Ovary (tissue), 9 donors: ENCODE results near the gene RASSF5. TPM values are rescaled to one million over a fixed set of nuclear protein-coding genes. Genes with fewer than 3 reads are reported as not detected.

ENCODE experiments used
- DNase-seq, 5 donors: peaks; one replicate each; pipeline ENCODE4 v3.0.0-alpha.2; 2019 to 2020
- H3K27ac ChIP-seq, 2 donors: fragments of 200-600 bp; one replicate each; pipeline versions ENCODE4 v1.5.1 to v1.8.0; 2019 to 2022
- H3K27me3 ChIP-seq: fragments of 200-600 bp; one replicate; pipeline ENCODE4 v1.8.0; 2022
- H3K36me3 ChIP-seq: fragments of 200-600 bp; sonication (generic); one replicate; pipeline ENCODE4 v1.5.1; 2019
- H3K4me1 ChIP-seq: one replicate; pipeline ENCODE4 v1.8.1; 2013; ENCODE audit warnings: mild to moderate bottlenecking, moderate library complexity; ENCODE audit not compliant: insufficient read depth
- H3K4me3 ChIP-seq: fragments of 200-600 bp; sonication (generic); one replicate; pipeline ENCODE4 v1.5.1; 2017
- H3K9me3 ChIP-seq, 2 donors: fragments of 200-600 bp in 1 of 2; sonication (generic) in 1 of 2; one replicate each; pipeline versions ENCODE4 v1.5.1 to v1.8.1; 2013 to 2019; ENCODE audit warnings: mild to moderate bottlenecking in 1 of 2, moderate library complexity in 1 of 2
- CTCF ChIP-seq, 3 donors: fragments of 450-650 bp in 2 of 3; fragments of 200-600 bp in 1 of 3; IDR thresholded peaks; one replicate each; pipeline versions ENCODE4 v1.5.1 to v1.8.0; 2016 to 2022; ENCODE audit warnings: antibody characterized with exemption in 3 of 3, mild to moderate bottlenecking in 1 of 3
- EP300 ChIP-seq: sonication (generic); formaldehyde crosslinking; IDR thresholded peaks from one replicate; pipeline ENCODE4 v1.6.1; 2017; ENCODE audit warnings: antibody characterized with exemption
- POLR2A ChIP-seq: fragments of 450-650 bp; IDR thresholded peaks from one replicate; pipeline ENCODE4 v1.6.1; 2017; ENCODE audit warnings: antibody characterized with exemption, mild to moderate bottlenecking, moderate library complexity
- WGBS, 3 donors: extraction: QIAGEN DNeasy Blood & Tissue Kit in 1 of 3; methylation state at CpG; one replicate each; pipeline versions ENCODE4 v1.1.5 to v1.1.7; 2013 to 2017; 5-methylcytosine and 5-hydroxymethylcytosine counted together
- intact Hi-C, 4 donors: fragments of 100-400 bp; cut with DNase I; formaldehyde crosslinking; loops; one replicate each; pipeline versions ENCODE4 v1.11.0 to v1.15.1; 2022 to 2023
- polyA plus RNA-seq, 2 donors: library from polyadenylated mRNA; stranded (reverse); fragments of 200-250 nt in 1 of 2; fragments of 350-450 nt in 1 of 2; fragmentation: Illumina TruSeq in 1 of 2; extraction: RNeasy Lipid Tissue Mini Kit (QIAGEN cat#74804) in 1 of 2; gene quantifications; one replicate each; pipeline ENCODE4 v1.2.3, GENCODE V29; 2013 to 2014
- total RNA-seq, 7 donors: library from RNA; depleted of rRNA in 2 of 7; stranded (reverse); fragments of >200 nt in 2 of 7; fragmentation: NEBNext Ultra II Directional in 3 of 7; extraction: Animal tissue kit (Norgen Biotek cat#: 25700) in 3 of 7; gene quantifications; one replicate each; pipeline versions ENCODE4 v1.1.0 to v1.2.4, GENCODE V29; 2016 to 2023
- donor health status: DM: no; HTN: no; CAD: no; lungs with moderate emphysema.
- donor health status: DM: no; HTN: no; CAD: no.
- donor health status: Bipolar disorder and iron deficiency.
- donor health status: DM: yes; HTN: yes; CAD: no.
- donor health status: DM: no; HTN: no; CAD: no.
- donor health status: DM: yes; HTN: yes; CAD: no.

RASSF5 gene
- total and polyA plus RNA-seq, 9 donors, result 1.8 to 11.8 (median 5.3) TPM

GRCh38 chr1:206575165-206575893 is 68.0 kb downstream of the RASSF5 start:
- no peak for DNase-seq
- Histone ChIP-seq H3K27ac (no peak overlapping the region), H3K4me1 (no peaks in the 10 kb centered on the region), H3K27me3 (no peaks in the 10 kb centered on the region), H3K9me3 (no peaks in the 10 kb centered on the region), H3K4me3 (no peak overlapping the region), H3K36me3 (no peaks in the 10 kb centered on the region)
- intact Hi-C loops, result no loop called here
- 35 to 49% (median 42%) methylated on average over 11 of the region's 11 CpGs for WGBS, 3 donors
- TF ChIP-seq EP300 (no peak), CTCF (IDR thresholded peaks at IDR 0.05) (no peak), POLR2A (no peak)

GRCh38 chr1:206575894-206576737 is 68.8 kb downstream of the RASSF5 start:
- no peaks in the 10 kb centered on the region for H3K9me3 ChIP-seq
- DNase-seq, result no peak
- intact Hi-C loops, result no loop called here
- H3K4me1 ChIP-seq, result no peaks in the 10 kb centered on the region
- H3K4me3 ChIP-seq, result no peak overlapping the region
- H3K36me3 ChIP-seq, result no peaks in the 10 kb centered on the region
- TF ChIP-seq EP300, result no peak
- no peak for TF ChIP-seq CTCF (IDR thresholded peaks at IDR 0.05)
- no peak for TF ChIP-seq POLR2A
- H3K27ac ChIP-seq, result no peak overlapping the region
- no peaks in the 10 kb centered on the region for H3K27me3 ChIP-seq
- WGBS, 3 donors, result 97 to 98% (median 98%) methylated on average over 3 of the region's 3 CpGs

- Histone ChIP-seq H3K36me3 (no peaks in the 10 kb centered on the region), H3K27ac (no peak overlapping the region), H3K9me3 (no peaks in the 10 kb centered on the region), H3K27me3 (no peaks in the 10 kb centered on the region), H3K4me1 (no peaks in the 10 kb centered on the region), H3K4me3 (no peak overlapping the region)
- no peak for DNase-seq
- TF ChIP-seq EP300 (no peak), POLR2A (no peak), CTCF (IDR thresholded peaks at IDR 0.05) (no peak)
- intact Hi-C loops, result no loop called here
- WGBS, 3 donors, result 71 to 97% (median 73%) methylated on average over 4 of the region's 4 CpGs
These were observed 70.3 kb downstream of the RASSF5 start for GRCh38 chr1:206577626-206578025.

GRCh38 chr1:206578068-206578977 is 71.0 kb downstream of the RASSF5 start:
- intact Hi-C loops, result no loop called here
- Histone ChIP-seq H3K27ac (no peak overlapping the region), H3K4me3 (no peak overlapping the region), H3K27me3 (no peaks in the 10 kb centered on the region), H3K9me3 (no peaks in the 10 kb centered on the region), H3K4me1 (no peaks in the 10 kb centered on the region), H3K36me3 (no peaks in the 10 kb centered on the region)
- 79 to 84% (median 80%) methylated on average over 10 of the region's 10 CpGs for WGBS, 3 donors
- TF ChIP-seq EP300 (no peak), CTCF (IDR thresholded peaks at IDR 0.05) (no peak), POLR2A (no peak)
- no peak for DNase-seq
